HG03060 (cell line): ENCODE results near the gene BUD23.
"Not testable (repeated sequence)": the region's sequence is repeated elsewhere in the genome, so short reads cannot be mapped to it uniquely, and the experiment has no call there.

Source experiments
- ATAC-seq: cut with Tn5 transposase; IDR thresholded peaks from one replicate; pipeline ENCODE4 v1.9.1; 2021; ENCODE audit warnings: low read depth, moderate number of reproducible peaks; ENCODE audit not compliant: unreplicated experiment

BUD23 gene

GRCh38 chr7:73683056-73683787 is at the start of gene BUD23, which contains the start of gene DNAJC30:
Gene BUD23, plus strand, starts transcription at chr7:73683597. Its CDS starts 29 bp downstream, at chr7:73683626.
Gene DNAJC30, minus strand, starts transcription at chr7:73683453. Its CDS starts 30 bp downstream, at chr7:73683423.
- peak; percentile 62 for ATAC-seq

- ATAC-seq: no peak
Measured at GRCh38 chr7:73633844-73634243, 49.6 kb upstream of the BUD23 start.

GRCh38 chr7:73635428-73636200 is 47.8 kb upstream of the BUD23 start:
- ATAC-seq: no peak

- no peak for ATAC-seq
Measured at GRCh38 chr7:73638911-73639310, 44.5 kb upstream of the BUD23 start.

- ATAC-seq: no peak
Measured at GRCh38 chr7:73642834-73643233, 40.6 kb upstream of the BUD23 start.

- ATAC-seq: no peak
Measured at GRCh38 chr7:73644688-73645286, 38.6 kb upstream of the BUD23 start.

GRCh38 chr7:73645643-73646174 is 37.7 kb upstream of the BUD23 start:
- ATAC-seq: no peak

GRCh38 chr7:73646785-73647724 is 36.3 kb upstream of the BUD23 start:
- ATAC-seq: no peak

GRCh38 chr7:73647725-73648592 is 35.4 kb upstream of the BUD23 start:
- no peak for ATAC-seq

GRCh38 chr7:73648593-73649332 is 34.6 kb upstream of the BUD23 start:
- no peak for ATAC-seq

GRCh38 chr7:73649576-73649975 is 33.8 kb upstream of the BUD23 start:
- no peak for ATAC-seq

- no peak for ATAC-seq
Measured at GRCh38 chr7:73650524-73650923, 32.9 kb upstream of the BUD23 start.

- ATAC-seq: no peak
Measured at GRCh38 chr7:73652541-73652949, 30.9 kb upstream of the BUD23 start.

- not testable (repeated sequence) for ATAC-seq
Measured at GRCh38 chr7:73655309-73655708, 28.1 kb upstream of the BUD23 start.

GRCh38 chr7:73659983-73660382 is 23.4 kb upstream of the BUD23 start:
- no peak for ATAC-seq

GRCh38 chr7:73660594-73660993 is 22.8 kb upstream of the BUD23 start:
- ATAC-seq: not testable (repeated sequence)

- no peak for ATAC-seq
Measured at GRCh38 chr7:73663033-73663432, 20.4 kb upstream of the BUD23 start.

- no peak for ATAC-seq
Measured at GRCh38 chr7:73667344-73668102, 15.9 kb upstream of the BUD23 start, which contains the start of gene VPS37D. Gene VPS37D, plus strand, starts transcription at chr7:73667831. Its CDS starts 128 bp downstream, at chr7:73667959.
